ENCODE measurements around the gene E2F3.

DNA sequence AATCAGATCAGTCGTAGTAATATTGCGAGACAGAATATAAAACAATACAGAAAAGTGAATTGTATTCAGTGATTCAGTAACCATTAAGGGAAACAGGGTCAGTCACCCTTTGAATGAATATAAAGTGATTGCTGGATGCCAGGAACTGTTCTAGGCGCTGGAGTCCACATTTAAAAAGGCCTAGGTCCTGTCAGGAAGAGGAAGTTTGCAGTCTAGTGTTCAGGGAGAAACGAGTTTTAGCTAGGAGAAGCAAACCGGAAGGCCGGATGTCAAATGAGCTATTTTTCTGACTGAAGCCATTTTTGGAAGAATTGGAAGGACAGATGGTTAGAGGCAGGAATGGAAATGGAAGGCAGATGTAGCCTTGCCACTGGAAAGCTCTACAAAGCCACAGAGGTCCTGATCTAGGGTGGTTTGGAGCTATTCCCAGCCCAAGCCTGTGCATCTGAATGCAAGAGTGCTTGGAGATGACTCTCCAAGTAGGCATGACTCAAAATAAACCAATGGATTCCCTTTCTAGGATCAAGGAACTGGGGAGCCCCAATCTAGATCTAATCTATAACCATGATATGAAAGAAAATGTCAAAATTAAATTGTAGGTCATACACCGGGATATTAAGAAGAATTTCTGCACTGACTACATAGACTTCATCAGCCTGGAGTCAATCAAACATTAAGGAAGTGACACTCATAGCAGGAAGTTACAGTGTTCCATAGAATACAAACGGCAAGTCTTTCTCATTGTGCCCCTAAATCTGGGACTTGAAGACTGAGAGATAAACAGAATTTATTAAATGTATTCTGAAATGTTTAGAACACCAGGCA is 95.7 kb downstream of the E2F3 start:
- no peak for TF ChIP-seq POLR2A (IDR thresholded peaks at IDR 0.05)
- TF ChIP-seq, protein P1, sequence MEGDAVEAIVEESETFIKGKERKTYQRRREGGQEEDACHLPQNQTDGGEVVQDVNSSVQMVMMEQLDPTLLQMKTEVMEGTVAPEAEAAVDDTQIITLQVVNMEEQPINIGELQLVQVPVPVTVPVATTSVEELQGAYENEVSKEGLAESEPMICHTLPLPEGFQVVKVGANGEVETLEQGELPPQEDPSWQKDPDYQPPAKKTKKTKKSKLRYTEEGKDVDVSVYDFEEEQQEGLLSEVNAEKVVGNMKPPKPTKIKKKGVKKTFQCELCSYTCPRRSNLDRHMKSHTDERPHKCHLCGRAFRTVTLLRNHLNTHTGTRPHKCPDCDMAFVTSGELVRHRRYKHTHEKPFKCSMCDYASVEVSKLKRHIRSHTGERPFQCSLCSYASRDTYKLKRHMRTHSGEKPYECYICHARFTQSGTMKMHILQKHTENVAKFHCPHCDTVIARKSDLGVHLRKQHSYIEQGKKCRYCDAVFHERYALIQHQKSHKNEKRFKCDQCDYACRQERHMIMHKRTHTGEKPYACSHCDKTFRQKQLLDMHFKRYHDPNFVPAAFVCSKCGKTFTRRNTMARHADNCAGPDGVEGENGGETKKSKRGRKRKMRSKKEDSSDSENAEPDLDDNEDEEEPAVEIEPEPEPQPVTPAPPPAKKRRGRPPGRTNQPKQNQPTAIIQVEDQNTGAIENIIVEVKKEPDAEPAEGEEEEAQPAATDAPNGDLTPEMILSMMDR (IDR thresholded peaks at IDR 0.05), result no peak

All from adrenal gland (tissue), 5 donors.